HG03097 (cell line): Measurements from ENCODE around the gene CRYGD.
A peak's percentile ranks its signal among the peaks of the same experiment; 100 is the strongest.

Experiments used
- ATAC-seq: cut with Tn5 transposase; IDR thresholded peaks from one replicate; pipeline ENCODE4 v1.9.1; 2021; ENCODE audit not compliant: unreplicated experiment, low FRiP score

Gene CRYGD

GRCh38 chr2:208092093-208092832 is 32.1 kb downstream of the CRYGD start:
- ATAC-seq = no peak

GRCh38 chr2:208090420-208090819 is 33.9 kb downstream of the CRYGD start:
- ATAC-seq = no peak

- ATAC-seq = no peak
Measured at GRCh38 chr2:208086029-208086428, 38.3 kb downstream of the CRYGD start.

GRCh38 chr2:208083807-208084206 is 40.5 kb downstream of the CRYGD start:
- ATAC-seq = no peak

- ATAC-seq = no peak
Measured at GRCh38 chr2:208077276-208077675, 47.0 kb downstream of the CRYGD start.

GRCh38 chr2:208074610-208075356 is 49.5 kb downstream of the CRYGD start:
- no peak for ATAC-seq

- ATAC-seq = peak; percentile 57
Measured at GRCh38 chr2:208072250-208072892, 52.0 kb downstream of the CRYGD start.
